ENCODE data around the gene HPSE2. TPM values are rescaled to one million over a fixed set of nuclear protein-coding genes. Genes with fewer than 3 reads are reported as not detected.
A peak's percentile ranks its signal among the peaks of the same experiment; 100 is the strongest.

The HPSE2 gene
- total and polyA plus RNA-seq, 2 of the 13 experiments (the other 11 are each of a cell fraction or from before 2014, with no cell fraction given), result 0.01 TPM; not detected in 1

DNA sequence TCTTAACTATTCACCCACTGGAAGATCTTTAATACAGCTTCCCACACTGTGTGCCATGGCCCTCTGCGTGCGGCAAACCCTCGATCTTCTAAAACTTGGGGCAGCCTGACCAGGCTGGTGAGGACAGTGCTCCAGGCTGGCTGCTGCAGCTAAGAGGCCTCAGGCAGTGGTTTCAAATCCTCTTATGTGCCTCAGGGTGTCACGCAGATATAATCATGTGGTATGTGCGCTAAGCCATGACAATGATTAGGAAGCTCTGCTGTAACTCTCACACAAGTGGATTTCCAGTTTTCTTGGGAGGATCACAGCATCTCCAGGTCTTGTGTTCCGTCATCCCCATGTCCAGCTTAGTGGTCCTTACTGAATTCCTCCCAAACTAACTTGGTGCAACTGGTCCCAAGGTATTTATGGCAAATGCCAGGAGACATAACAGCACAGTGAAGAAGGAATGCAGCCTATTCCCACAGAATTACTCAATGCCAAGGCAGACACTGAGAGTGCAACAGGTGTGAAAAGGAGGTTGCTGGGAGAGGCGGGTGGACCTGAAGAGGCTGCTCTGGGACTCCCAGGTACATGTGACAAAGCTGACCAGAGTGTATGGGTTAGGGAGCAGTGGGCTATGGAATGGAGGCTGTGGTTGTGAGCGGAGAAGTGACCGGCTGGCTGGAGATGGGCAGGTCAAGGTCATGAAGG lies 791.2 kb downstream of the HPSE2 start:
- H3K27ac ChIP-seq (ENCODE audit: extremely low read length, insufficient read depth, low read length), result no peak overlapping the region
- H3K4me2 ChIP-seq (ENCODE audit: low read depth, low read length), result no peak overlapping the region
- DNase-seq (ENCODE audit: low spot score), result no peak
- H4K20me1 ChIP-seq (ENCODE audit: insufficient read depth, low read length), result no peaks in the 10 kb centered on the region
- no peak overlapping the region for H3K4me3 ChIP-seq (replicated peaks in 1 of 3; ENCODE audit: insufficient read depth in 1 of 3, low read depth in 2 of 3, low read length in 3 of 3)
- POLR2A ChIA-PET, result interaction anchor here (1.1 kb wide), 1 partner anchor 10 kb away, joined by 4 read pairs; no protein-coding TSS in a partner anchor
- no peak for ATAC-seq
- H3K9me3 ChIP-seq (ENCODE audit: low read length), result no peaks in the 10 kb centered on the region
- WGBS (ENCODE audit: low lambda C conversion rate), result 96% methylated on average over 9 of the region's 9 CpGs
- no peak overlapping the region for H3K9ac ChIP-seq (ENCODE audit: insufficient read depth, low read depth, low read length)
- intact Hi-C loops (cut with micrococcal nuclease; ENCODE audit: unreplicated experiment), result no loop called here
- BruUV-seq (replicated peaks), result TSS peak; percentile 33
- FAIRE-seq, result no peak
- in situ Hi-C loops (cut with HindIII; ENCODE audit: extremely low pct_ligation_motif_present, low pct_unique_long_range_greater_than_20kb), result no loop called here
- no peak overlapping the region for H2AFZ ChIP-seq (ENCODE audit: low read length)
- peaks cover 3% of the 10 kb centered on the region for H3K79me2 ChIP-seq (ENCODE audit: insufficient read depth, low read length)
- CTCF ChIA-PET (ENCODE audit: low intra/inter-chr PET ratio, low total read pairs), result no interaction called here
- H3K36me3 ChIP-seq (replicated peaks in 1 of 2; ENCODE audit: control insufficient read depth in 1 of 2, insufficient read depth in 2 of 2, low read length in 2 of 2), result peaks cover 3 to 42% of the 10 kb centered on the region in 2 experiments
- peaks cover 17% of the 10 kb centered on the region; the same call in 1 of the 2 replicates for H3K4me1 ChIP-seq (ENCODE audit: insufficient read depth, low read length)
- no peaks in the 10 kb centered on the region for H3K27me3 ChIP-seq (ENCODE audit: control insufficient read depth in 1 of 2, insufficient read depth in 2 of 2, low read length in 2 of 2)
- TF ChIP-seq KMT2B (CRISPR knock-in tag; IDR thresholded peaks at IDR 0.05) (no peak), ATF5 (CRISPR knock-in tag; IDR thresholded peaks at IDR 0.05; ENCODE audit: low read depth) (no peak), ZBTB43 (CRISPR knock-in tag; conservative IDR thresholded peaks at IDR 0.05) (no peak), HIVEP1 (CRISPR knock-in tag; IDR thresholded peaks at IDR 0.05) (no peak), ZNF570 (CRISPR knock-in tag; IDR thresholded peaks at IDR 0.05; ENCODE audit: borderline replicate concordance) (no peak)

DNA sequence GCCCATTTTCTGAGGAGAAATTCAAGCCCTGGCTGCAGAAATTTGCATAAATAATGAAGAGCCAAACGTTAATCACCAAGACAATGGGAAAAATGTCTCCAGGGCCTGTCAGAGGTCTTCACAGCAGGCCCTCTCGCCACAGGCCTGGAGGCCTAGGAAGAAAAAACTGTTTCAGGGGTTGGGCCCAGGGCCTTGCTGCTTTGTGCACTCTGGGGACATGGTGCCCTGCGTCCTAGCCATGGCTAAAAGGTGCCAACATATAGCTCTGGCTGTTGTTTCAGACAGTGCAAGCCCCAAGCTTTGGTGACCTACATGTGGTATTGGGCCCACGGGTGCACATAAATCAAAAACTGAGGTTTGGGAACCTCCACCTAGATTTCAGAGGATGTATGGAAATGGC lies 796.9 kb downstream of the HPSE2 start:
- Histone ChIP-seq H3K9me3 (ENCODE audit: low read length) (no peaks in the 10 kb centered on the region), H3K36me3 (replicated peaks in 1 of 2; ENCODE audit: control insufficient read depth in 1 of 2, insufficient read depth in 2 of 2, low read length in 2 of 2) (peaks cover 8 to 68% of the 10 kb centered on the region in 2 experiments), H3K4me1 (ENCODE audit: insufficient read depth, low read length) (no peaks in the 10 kb centered on the region), H2AFZ (ENCODE audit: low read length) (no peak overlapping the region), H3K9ac (ENCODE audit: insufficient read depth, low read depth, low read length) (no peak overlapping the region), H3K79me2 (ENCODE audit: insufficient read depth, low read length) (no peaks in the 10 kb centered on the region), H3K4me2 (ENCODE audit: low read depth, low read length) (no peak overlapping the region), H3K27me3 (ENCODE audit: control insufficient read depth in 1 of 2, insufficient read depth in 2 of 2, low read length in 2 of 2) (no peaks in the 10 kb centered on the region), H3K4me3 (replicated peaks in 1 of 3; ENCODE audit: insufficient read depth in 1 of 3, low read depth in 2 of 3, low read length in 3 of 3) (no peak overlapping the region), H4K20me1 (ENCODE audit: insufficient read depth, low read length) (no peaks in the 10 kb centered on the region), H3K27ac (ENCODE audit: extremely low read length, insufficient read depth, low read length) (no peak overlapping the region)
- POLR2A ChIA-PET, result no interaction called here
- no peak for DNase-seq (ENCODE audit: low spot score)
- in situ Hi-C loops (cut with HindIII; ENCODE audit: extremely low pct_ligation_motif_present, low pct_unique_long_range_greater_than_20kb), result no loop called here
- no peak for FAIRE-seq
- intact Hi-C loops (cut with micrococcal nuclease; ENCODE audit: unreplicated experiment), result no loop called here
- no peak for ATAC-seq
- WGBS (ENCODE audit: low lambda C conversion rate), result 92% methylated on average over 2 of the region's 4 CpGs
- no TSS peak for BruUV-seq (replicated peaks)
- CTCF ChIA-PET (ENCODE audit: low intra/inter-chr PET ratio, low total read pairs), result no interaction called here
- TF ChIP-seq TBL1XR1 (IDR thresholded peaks at IDR 0.05; ENCODE audit: borderline replicate concordance, low read length, partially characterized antibody), result no peak
- no peak for TF ChIP-seq HNRNPL (IDR thresholded peaks at IDR 0.05; ENCODE audit: low read depth, low read length)
- TF ChIP-seq U2AF2 (IDR thresholded peaks at IDR 0.05; ENCODE audit: low read depth, low read length), result no peak
- TF ChIP-seq SP140L (CRISPR knock-in tag; IDR thresholded peaks at IDR 0.05; ENCODE audit: borderline replicate concordance), result no peak
- TF ChIP-seq CENPT (CRISPR knock-in tag; IDR thresholded peaks at IDR 0.05; ENCODE audit: low read depth), result no peak
- no peak for TF ChIP-seq ATF5 (CRISPR knock-in tag; IDR thresholded peaks at IDR 0.05; ENCODE audit: low read depth)
- no peak for TF ChIP-seq ZSCAN25 (CRISPR knock-in tag; IDR thresholded peaks at IDR 0.05)
- TF ChIP-seq, protein P1, sequence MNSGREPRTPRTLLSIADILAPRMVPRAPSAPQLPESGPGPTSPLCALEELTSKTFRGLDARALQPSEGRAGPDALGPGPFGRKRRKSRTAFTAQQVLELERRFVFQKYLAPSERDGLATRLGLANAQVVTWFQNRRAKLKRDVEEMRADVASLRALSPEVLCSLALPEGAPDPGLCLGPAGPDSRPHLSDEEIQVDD (CRISPR knock-in tag; IDR thresholded peaks at IDR 0.05; ENCODE audit: borderline replicate concordance), result no peak
- TF ChIP-seq MATR3 (CRISPR knock-in tag; IDR thresholded peaks at IDR 0.05), result no peak
- no peak for TF ChIP-seq RBFOX2 (IDR thresholded peaks at IDR 0.05; ENCODE audit: low read depth, low read length)
